ENCODE results near the gene TSEN54.

Gene TSEN54

GRCh38 chr17:75565066-75565465 lies 48.7 kb downstream of the TSEN54 start:
- no peak for DNase-seq (ENCODE audit: low read depth)

GRCh38 chr17:75565618-75566017 lies 49.3 kb downstream of the TSEN54 start:
- no peak for DNase-seq (ENCODE audit: low read depth)

- DNase-seq (ENCODE audit: low read depth) = no peak
Measured at GRCh38 chr17:75566416-75566815, 50.1 kb downstream of the TSEN54 start.

DNA sequence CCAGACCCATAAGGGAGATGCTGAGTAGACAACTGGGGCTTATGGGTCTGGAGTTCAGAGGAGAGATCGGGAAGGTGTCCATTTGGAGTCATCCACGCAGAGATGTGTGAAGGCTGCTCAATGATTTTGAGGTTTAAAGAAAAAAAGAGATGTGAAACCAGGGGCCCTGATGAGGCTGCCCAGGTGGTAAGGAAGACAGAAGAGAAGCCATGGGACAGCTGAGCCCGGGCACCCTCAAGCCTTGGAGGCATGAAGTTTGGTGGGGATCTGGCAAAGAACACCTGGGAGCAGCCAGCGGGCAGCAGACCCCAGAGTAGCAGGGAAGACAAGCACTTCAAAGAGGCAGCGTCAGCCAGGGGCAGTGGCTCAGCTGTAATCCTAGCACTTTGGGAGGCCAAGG lies 50.5 kb downstream of the TSEN54 start:
- no peak for DNase-seq (ENCODE audit: low read depth)

DNA sequence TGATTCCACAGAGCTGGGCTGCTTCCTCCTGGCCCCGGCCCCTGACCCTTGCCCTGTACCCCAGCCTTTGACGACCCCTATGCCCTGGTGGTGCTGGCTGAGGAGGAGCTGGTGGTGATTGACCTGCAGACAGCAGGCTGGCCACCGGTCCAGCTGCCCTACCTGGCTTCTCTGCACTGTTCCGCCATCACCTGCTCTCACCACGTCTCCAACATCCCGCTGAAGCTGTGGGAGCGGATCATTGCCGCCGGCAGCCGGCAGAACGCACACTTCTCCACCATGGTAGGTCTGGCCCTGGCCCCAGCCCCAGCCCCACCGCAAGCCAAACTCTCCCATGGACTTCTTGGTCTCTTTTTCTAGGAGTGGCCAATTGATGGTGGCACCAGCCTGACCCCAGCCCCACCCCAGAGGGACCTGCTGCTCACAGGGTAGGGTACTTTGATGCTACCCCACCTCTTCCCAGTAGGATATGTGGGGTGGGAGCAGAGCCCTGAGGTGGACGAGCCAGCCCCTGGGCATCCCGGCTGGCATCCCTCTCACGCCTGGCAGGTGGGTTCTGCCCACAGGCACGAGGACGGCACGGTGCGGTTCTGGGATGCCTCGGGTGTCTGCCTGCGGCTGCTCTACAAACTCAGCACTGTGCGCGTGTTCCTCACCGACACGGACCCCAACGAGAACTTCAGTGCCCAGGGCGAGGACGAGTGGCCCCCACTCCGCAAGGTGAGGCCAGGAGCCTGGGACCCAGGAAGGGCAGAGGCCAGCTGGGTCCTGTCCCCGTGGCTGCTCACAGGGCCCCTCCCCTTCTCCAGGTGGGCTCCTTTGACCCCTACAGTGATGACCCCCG lies 52.3 kb downstream of the TSEN54 start:
- no peak for DNase-seq (ENCODE audit: low read depth)

GRCh38 chr17:75570034-75570676 lies 53.8 kb downstream of the TSEN54 start:
- DNase-seq (ENCODE audit: low read depth) = no peak

DNA sequence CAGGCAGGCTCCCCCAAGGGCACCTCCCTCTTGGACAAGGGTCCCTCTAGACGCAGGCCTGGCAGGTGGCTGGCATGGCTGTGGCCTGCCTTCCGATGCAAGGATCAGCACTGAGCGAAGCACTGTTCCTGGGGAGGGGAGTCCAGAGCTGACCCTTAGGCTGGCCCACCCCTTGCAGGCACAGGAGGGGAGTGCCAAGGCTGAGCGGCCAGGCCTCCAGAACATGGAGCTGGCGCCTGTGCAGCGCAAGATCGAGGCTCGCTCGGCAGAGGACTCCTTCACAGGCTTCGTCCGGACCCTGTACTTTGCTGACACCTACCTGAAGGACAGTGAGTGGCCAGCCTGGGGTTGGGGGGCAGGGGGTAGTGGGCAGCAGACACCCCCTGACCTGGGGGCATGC lies 54.4 kb downstream of the TSEN54 start:
- DNase-seq (ENCODE audit: low read depth) = no peak

GRCh38 chr17:75571197-75571884 lies 55.0 kb downstream of the TSEN54 start:
- no peak for DNase-seq (ENCODE audit: low read depth)

- DNase-seq (ENCODE audit: low read depth) = no peak
Measured at GRCh38 chr17:75571885-75572215, 55.5 kb downstream of the TSEN54 start.

DNA sequence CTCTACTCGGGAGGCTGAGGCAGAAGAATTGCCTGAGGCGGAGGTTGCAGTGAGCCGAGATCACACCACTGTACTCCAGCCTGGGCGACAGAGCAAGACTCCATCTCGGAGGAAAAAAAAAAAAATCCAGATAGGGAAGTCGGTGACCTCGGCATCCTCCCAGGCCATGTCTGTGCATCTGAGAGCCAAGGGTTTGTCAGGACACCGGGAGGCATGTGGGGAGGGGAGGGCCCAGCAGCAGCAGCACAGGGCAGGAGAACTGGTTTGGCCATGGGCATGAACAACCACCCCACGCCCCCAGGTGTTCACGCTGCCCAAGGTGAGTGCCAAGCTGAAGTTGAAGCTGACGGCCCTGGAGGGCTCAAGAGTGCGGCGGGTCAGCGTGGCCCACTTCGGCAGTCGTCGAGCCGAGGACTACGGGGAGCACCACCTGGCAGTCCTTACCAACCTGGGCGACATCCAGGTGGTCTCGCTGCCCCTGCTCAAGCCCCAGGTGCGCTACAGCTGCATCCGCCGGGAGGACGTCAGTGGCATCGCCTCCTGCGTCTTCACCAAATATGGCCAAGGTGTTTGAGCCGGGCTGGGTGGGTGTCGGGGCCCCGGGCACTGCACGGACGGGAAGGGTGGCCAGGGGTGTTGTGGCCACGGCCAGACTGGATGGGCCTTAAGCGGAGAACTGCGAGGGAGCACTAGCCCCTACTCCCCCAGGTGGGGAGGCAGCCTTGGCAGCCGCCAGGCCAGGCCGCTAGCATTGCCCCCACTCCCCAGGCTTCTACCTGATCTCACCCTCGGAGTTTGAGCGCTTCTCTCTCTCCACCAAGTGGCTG lies 56.6 kb downstream of the TSEN54 start:
- no peak for DNase-seq (ENCODE audit: low read depth)

DNA sequence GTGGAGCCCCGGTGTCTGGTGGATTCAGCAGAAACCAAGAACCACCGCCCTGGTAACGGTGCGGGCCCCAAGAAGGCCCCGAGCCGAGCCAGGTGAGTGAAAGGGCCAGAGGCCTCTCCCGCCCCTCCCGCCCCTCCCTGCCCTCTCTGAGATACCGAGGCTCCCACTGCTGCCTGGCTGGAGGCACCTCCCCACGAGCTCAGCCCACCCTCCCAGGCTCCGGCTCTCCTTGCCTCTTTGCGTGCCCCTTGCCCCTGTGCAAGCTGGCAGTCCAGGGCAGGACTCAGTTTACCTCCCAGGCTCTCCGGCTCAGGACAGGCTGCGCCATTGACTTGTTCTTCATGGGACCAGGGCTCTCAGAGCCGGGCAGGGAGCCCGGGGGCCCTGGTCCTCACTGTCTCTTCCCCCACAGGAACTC lies 57.2 kb downstream of the TSEN54 start:
- DNase-seq (ENCODE audit: low read depth) = no peak

- DNase-seq (ENCODE audit: low read depth) = no peak
Measured at GRCh38 chr17:75573994-75574393, 57.7 kb downstream of the TSEN54 start.
